Keratinocyte (primary cell): Measurements from ENCODE around the gene ADAM19.

Experiments used
- EZH2 ChIP-seq: IDR thresholded peaks from one replicate; pipeline ENCODE4 v1.6.1; 2012; ENCODE audit warnings: inconsistent platforms, mild to moderate bottlenecking, low read length, moderate library complexity
- TF ChIP-seq, protein P1 (sequence below), 3 experiments: IDR thresholded peaks in 1 of 3; conservative IDR thresholded peaks in 1 of 3; optimal IDR thresholded peaks in 1 of 3; 2 replicates in 2 of 3; 3 replicates in 1 of 3; pipeline versions ENCODE3 to v1.5.1; 2011; ENCODE audit warnings: low read length in 3 of 3, mild to moderate bottlenecking in 3 of 3, moderate library complexity in 2 of 3, control low read depth in 1 of 3, inconsistent platforms in 1 of 3; ENCODE audit not compliant: insufficient read depth in 2 of 3; ENCODE audit errors: extremely low read depth in 1 of 3

DNA sequence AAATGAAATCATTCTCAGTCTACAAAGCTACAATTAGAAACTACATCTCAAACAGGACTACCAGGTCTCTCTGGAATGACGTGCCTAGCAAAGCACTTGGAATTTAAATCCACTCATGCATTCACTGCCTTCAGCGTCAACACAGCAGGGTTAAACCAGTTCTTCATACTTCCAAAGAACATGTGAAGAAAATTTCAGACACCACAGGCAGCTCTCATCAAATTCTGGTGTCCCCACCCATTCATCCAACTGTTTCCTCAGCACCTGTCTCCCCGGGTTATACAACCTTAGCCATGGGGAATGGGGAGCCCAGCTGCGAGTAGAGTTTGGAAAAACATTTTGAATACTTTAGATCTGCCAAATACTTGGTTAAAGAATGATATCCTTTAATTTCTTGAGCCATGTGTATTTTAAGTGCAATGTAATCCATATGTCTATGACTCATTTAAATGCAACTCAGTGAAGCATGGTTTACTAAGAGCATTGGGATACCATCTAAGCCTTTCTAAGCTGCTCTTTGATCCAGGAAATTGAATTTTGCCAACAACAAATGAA is 17.5 kb downstream of the ADAM19 start:
- TF ChIP-seq, protein P1, sequence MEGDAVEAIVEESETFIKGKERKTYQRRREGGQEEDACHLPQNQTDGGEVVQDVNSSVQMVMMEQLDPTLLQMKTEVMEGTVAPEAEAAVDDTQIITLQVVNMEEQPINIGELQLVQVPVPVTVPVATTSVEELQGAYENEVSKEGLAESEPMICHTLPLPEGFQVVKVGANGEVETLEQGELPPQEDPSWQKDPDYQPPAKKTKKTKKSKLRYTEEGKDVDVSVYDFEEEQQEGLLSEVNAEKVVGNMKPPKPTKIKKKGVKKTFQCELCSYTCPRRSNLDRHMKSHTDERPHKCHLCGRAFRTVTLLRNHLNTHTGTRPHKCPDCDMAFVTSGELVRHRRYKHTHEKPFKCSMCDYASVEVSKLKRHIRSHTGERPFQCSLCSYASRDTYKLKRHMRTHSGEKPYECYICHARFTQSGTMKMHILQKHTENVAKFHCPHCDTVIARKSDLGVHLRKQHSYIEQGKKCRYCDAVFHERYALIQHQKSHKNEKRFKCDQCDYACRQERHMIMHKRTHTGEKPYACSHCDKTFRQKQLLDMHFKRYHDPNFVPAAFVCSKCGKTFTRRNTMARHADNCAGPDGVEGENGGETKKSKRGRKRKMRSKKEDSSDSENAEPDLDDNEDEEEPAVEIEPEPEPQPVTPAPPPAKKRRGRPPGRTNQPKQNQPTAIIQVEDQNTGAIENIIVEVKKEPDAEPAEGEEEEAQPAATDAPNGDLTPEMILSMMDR (optimal IDR thresholded peaks at IDR 0.05 in 1 of 3, IDR thresholded peaks at IDR 0.05 in 1 of 3, conservative IDR thresholded peaks at IDR 0.05 in 1 of 3; ENCODE audit: extremely low read depth in 1 of 3, insufficient read depth in 2 of 3, low read length in 3 of 3): no peak
- TF ChIP-seq EZH2: no peak
